K562 (cell line): ENCODE results near the gene ANAPC5. TPM values are rescaled to one million over a fixed set of nuclear protein-coding genes. Genes with fewer than 3 reads are reported as not detected.

ENCODE experiments used
- CBX1 ChIP-seq: sonication (generic); IDR thresholded peaks from 2 replicates; pipeline ENCODE4 v1.6.1; 2016; ENCODE audit warnings: antibody characterized with exemption, low read depth, mild to moderate bottlenecking
- CLOCK ChIP-seq: fragments of 250-450 bp; sonication (Bioruptor Pico); IDR thresholded peaks from 2 replicates; pipeline ENCODE4 v1.4.0; 2020; ENCODE audit warnings: mild to moderate bottlenecking, moderate library complexity, borderline replicate concordance
- CSDE1 ChIP-seq, 2 experiments: fragments of 450-650 bp; IDR thresholded peaks; 2 replicates each; pipeline ENCODE4 v1.6.1; 2016; ENCODE audit warnings: mild to moderate bottlenecking in 1 of 2
- EHMT2 ChIP-seq: fragments of 450-650 bp; IDR thresholded peaks from 2 replicates; pipeline ENCODE4 v1.6.1; 2018; ENCODE audit warnings: antibody characterized with exemption
- EP400 ChIP-seq: fragments of 450-650 bp; IDR thresholded peaks from 2 replicates; pipeline ENCODE4 v1.6.1; 2017; ENCODE audit warnings: antibody characterized with exemption, mild to moderate bottlenecking, moderate library complexity
- HDAC6 ChIP-seq: IDR thresholded peaks from 2 replicates; pipeline ENCODE4 v1.6.1; 2012; ENCODE audit warnings: low read depth, mild to moderate bottlenecking, control low read depth, inconsistent platforms, low read length, moderate library complexity
- HNRNPL ChIP-seq: fragments of 200-400 bp; formaldehyde crosslinking; IDR thresholded peaks from 2 replicates; pipeline ENCODE4 v1.6.1; 2017; ENCODE audit warnings: low read depth, mild to moderate bottlenecking, low read length
- MTF1 ChIP-seq: fragments of 250-450 bp; sonication (Bioruptor Pico); IDR thresholded peaks from 2 replicates; pipeline ENCODE4 v1.9.0; 2021; ENCODE audit warnings: moderate library complexity, mild to moderate bottlenecking, inconsistent platforms, borderline replicate concordance
- NBN ChIP-seq: fragments of 450-650 bp; IDR thresholded peaks from 2 replicates; pipeline ENCODE4 v1.6.1; 2016; ENCODE audit warnings: low read depth, mild to moderate bottlenecking
- NRF1 ChIP-seq, 2 experiments: fragments of 450-650 bp; IDR thresholded peaks in 1 of 2; conservative IDR thresholded peaks in 1 of 2; 2 replicates each; pipeline ENCODE4 v1.6.1; 2014; ENCODE audit warnings: mild to moderate bottlenecking in 2 of 2
- PCBP2 ChIP-seq: fragments of 200-400 bp; formaldehyde crosslinking; IDR thresholded peaks from 2 replicates; pipeline ENCODE4 v1.6.1; 2018; ENCODE audit warnings: low read length, low read depth, mild to moderate bottlenecking, moderate library complexity; ENCODE audit not compliant: poor library complexity, severe bottlenecking
- SMARCA5 ChIP-seq: fragments of 450-650 bp; IDR thresholded peaks from 2 replicates; pipeline ENCODE4 v1.6.1; 2016
- TBL1XR1 ChIP-seq, 2 experiments: IDR thresholded peaks; 2 replicates each; pipeline ENCODE4 v1.6.1; 2012; ENCODE audit warnings: improper control_type of control experiment in 2 of 2, low read length in 2 of 2, mild to moderate bottlenecking in 1 of 2
- TFE3 ChIP-seq: fragments of 450-650 bp; formaldehyde crosslinking; IDR thresholded peaks from 2 replicates; pipeline ENCODE4 v1.4.0; 2020; ENCODE audit warnings: mild to moderate bottlenecking, mixed read lengths
- ZNF175 ChIP-seq: fragments of 200-800 bp; sonication (Bioruptor generic); IDR thresholded peaks from 2 replicates; pipeline ENCODE4 v1.6.1; 2016; ENCODE audit warnings: low read depth, mild to moderate bottlenecking, missing genetic modification characterization, missing compliant biosample characterization
- ZNF197 ChIP-seq: fragments of 200-800 bp; sonication (Bioruptor generic); IDR thresholded peaks from 2 replicates; pipeline ENCODE4 v1.6.1; 2016; ENCODE audit warnings: low read depth, missing genetic modification characterization, missing compliant biosample characterization
- ZNF23 ChIP-seq: fragments of 250-450 bp; sonication (Bioruptor Pico); IDR thresholded peaks from 2 replicates; pipeline ENCODE4 v1.4.0; 2020; ENCODE audit warnings: mild to moderate bottlenecking
- ZNF589 ChIP-seq: fragments of 200-800 bp; sonication (Bioruptor generic); IDR thresholded peaks from 2 replicates; pipeline ENCODE4 v1.6.1; 2016; ENCODE audit warnings: low read depth, missing genetic modification characterization, missing compliant biosample characterization
- polyA plus RNA-seq, 8 experiments: library from polyadenylated mRNA; depleted of rRNA in 4 of 8; stranded (reverse) in 5 of 8; unstranded in 3 of 8; fragments of >200 nt; fragmentation: Nextera tagmentation in 2 of 8; fragmentation: Illumina TruSeq in 1 of 8; extraction: Ambion mirVana in 2 of 8; extraction: Trizol in 1 of 8; gene quantifications; 2 replicates each; pipeline versions ENCODE4 v1.2.1 to v1.2.3, GENCODE V29; 2011 to 2014; ENCODE audit warnings: inconsistent platforms in 1 of 8, missing spikeins in 1 of 8
- total RNA-seq, 7 experiments: library from RNA; depleted of rRNA in 6 of 7; stranded (reverse); fragments of >200 nt in 6 of 7; fragmentation: Illumina TruSeq in 2 of 7; extraction: Trizol in 2 of 7; gene quantifications; 2 replicates each; pipeline versions ENCODE4 v1.2.1 to v1.2.3, GENCODE V29; 2011 to 2021; ENCODE audit warnings: low replicate concordance in 1 of 7
- TF ChIP-seq, protein P1 (sequence below): fragments of 450-650 bp; IDR thresholded peaks from 2 replicates; pipeline ENCODE4 v1.6.1; 2016
- TF ChIP-seq, protein P2 (sequence below): fragments of 450-650 bp; conservative IDR thresholded peaks from 2 replicates; pipeline ENCODE4 v1.6.1; 2016; ENCODE audit warnings: missing genetic modification characterization, low read depth, mild to moderate bottlenecking, control low read depth, missing compliant biosample characterization

ANAPC5 gene
- total and polyA plus RNA-seq, 9 of the 15 experiments (the other 6 are each of a cell fraction or from before 2014, with no cell fraction given), result 136 to 315 (median 197) TPM

GRCh38 chr12:121296618-121297434, 55.4 kb downstream of the ANAPC5 start, which contains the start of gene CAMKK2 (continued):
- TF ChIP-seq HDAC6, result no peak
- TF ChIP-seq ZNF23 (CRISPR knock-in tag), result no peak
- TF ChIP-seq SMARCA5, result no peak
- TF ChIP-seq NRF1 (conservative IDR thresholded peaks at IDR 0.05 in 1 of 2, IDR thresholded peaks at IDR 0.05 in 1 of 2), result peak; percentile 85 to 86
- TF ChIP-seq CBX1, result 0 out of 2 replicates have a peak, but pooled peaks have one; percentile 0
- no peak for TF ChIP-seq EHMT2
- no peak for TF ChIP-seq CSDE1 (IDR thresholded peaks at IDR 0.05)
- peak; percentile 85 for TF ChIP-seq ZNF175 (CRISPR knock-in tag)
- peak; percentile 85; the same call in 1 of the 2 replicates for TF ChIP-seq ZNF197 (CRISPR knock-in tag)
- no peak for TF ChIP-seq TFE3 (CRISPR knock-in tag)
- TF ChIP-seq HNRNPL, result no peak
- peak; percentile 90; the same call in 1 of the 2 replicates for TF ChIP-seq ZNF589 (CRISPR knock-in tag)
- TF ChIP-seq NBN, result peak; percentile 36; the same call in 1 of the 2 replicates
- no peak for TF ChIP-seq TBL1XR1 (IDR thresholded peaks at IDR 0.05; ENCODE audit: low read length in 2 of 2)
- no peak for TF ChIP-seq CLOCK
- TF ChIP-seq MTF1 (CRISPR knock-in tag), result no peak
- TF ChIP-seq, protein P1, sequence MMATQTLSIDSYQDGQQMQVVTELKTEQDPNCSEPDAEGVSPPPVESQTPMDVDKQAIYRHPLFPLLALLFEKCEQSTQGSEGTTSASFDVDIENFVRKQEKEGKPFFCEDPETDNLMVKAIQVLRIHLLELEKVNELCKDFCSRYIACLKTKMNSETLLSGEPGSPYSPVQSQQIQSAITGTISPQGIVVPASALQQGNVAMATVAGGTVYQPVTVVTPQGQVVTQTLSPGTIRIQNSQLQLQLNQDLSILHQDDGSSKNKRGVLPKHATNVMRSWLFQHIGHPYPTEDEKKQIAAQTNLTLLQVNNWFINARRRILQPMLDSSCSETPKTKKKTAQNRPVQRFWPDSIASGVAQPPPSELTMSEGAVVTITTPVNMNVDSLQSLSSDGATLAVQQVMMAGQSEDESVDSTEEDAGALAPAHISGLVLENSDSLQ, result no peak
- TF ChIP-seq, protein P2, sequence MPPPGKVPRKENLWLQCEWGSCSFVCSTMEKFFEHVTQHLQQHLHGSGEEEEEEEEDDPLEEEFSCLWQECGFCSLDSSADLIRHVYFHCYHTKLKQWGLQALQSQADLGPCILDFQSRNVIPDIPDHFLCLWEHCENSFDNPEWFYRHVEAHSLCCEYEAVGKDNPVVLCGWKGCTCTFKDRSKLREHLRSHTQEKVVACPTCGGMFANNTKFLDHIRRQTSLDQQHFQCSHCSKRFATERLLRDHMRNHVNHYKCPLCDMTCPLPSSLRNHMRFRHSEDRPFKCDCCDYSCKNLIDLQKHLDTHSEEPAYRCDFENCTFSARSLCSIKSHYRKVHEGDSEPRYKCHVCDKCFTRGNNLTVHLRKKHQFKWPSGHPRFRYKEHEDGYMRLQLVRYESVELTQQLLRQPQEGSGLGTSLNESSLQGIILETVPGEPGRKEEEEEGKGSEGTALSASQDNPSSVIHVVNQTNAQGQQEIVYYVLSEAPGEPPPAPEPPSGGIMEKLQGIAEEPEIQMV, result no peak
- TF ChIP-seq PCBP2, result no peak
- TF ChIP-seq EP400, result no peak
